ENCODE measurements around the gene NKX6-2.
"Not testable (repeated sequence)": the region's sequence is repeated elsewhere in the genome, so short reads cannot be mapped to it uniquely, and the experiment has no call there.

NKX6-2 gene

DNA sequence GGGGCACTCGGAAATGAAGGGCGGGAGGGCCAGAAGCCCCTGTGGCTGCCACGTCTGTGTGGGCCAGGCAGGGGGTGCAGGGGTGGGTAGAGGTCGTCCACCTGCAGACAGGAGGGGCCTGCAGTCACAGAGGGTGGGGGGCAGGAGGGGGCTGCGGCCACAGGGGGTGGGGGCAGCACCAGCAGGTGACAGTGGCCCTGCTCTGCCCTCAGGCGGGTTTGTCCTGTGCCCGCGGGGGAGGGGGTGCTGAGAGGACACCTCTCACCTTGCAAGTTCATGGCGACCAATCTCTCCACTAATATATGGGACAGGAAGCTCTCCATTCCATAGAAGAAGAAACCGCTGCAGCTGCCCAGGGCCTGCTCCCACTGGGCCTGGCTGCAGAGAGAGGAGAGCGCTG, 26.6 kb upstream of the NKX6-2 start:
- no peak for DNase-seq

DNA sequence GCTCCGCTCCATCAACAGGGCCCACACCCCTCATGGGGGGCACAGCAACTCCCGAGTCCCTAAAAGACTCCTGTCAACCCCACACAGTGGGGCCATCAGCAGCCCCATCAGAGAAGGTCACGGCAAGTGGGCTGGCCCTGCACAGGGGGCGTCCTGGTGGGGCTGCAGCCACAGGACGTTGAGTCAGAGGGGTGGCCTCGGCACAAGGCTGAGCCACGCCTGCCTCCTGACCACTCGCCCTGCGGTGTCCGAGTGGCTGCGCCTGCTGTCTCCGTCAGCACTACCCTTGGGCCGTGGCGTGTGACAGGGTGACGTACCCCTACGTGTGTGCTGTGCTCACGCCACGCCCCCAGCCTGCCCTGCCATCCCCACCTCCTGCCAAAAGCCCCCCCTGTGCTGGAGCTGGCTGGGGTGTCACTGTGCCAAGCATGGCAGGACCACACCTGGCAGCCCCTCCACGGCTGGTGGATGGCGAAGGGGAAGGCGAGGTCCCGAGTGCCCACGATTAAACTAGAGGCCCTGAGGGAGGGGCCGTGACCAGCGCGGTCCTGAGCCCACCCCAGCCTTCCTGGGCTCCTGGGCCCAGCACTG, 26.0 kb upstream of the NKX6-2 start:
- no peak for DNase-seq

DNA sequence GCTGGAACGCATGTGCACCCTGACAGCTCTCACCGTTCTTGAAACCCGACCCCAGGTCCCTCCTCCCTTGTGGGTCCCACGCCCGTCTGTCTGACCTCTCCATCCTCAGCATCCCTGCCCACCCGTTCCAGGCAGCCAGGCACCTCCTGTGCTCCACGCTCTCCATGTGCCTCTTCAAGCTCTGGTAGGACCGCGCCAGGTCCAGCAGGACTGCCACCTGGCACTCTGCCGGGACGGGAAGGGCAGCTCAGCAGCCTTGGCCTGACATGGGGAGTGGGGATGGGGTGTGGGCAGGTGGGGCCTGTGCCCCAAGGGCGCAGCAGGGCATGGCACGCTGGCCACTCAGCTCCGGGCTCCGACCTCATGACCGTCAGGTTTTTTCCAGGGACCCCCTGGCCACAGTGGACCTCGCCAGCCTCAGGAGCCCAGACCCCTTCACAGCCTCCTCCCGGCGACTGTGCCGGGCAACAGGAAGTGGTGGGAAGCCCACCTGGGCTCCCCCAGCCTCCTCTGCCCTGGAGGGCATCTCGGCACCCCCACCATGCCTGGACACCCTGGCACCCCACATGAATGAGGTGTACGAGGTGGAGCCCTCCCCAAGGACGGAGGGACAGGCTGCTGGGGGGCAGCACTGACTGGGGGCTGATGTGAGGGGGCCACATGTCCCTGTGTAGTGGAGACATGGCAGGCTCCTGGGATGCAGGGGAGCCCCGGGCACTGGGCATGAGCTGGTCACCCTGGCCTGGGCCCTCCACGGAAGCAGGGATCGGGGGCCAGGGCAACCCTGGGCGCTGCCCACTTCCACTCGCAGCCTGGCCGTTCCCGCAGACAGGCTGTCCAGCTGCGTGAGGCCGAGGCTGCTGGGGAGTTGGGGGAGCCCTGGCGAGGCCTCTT, 25.1 kb upstream of the NKX6-2 start:
- no peak for DNase-seq

DNA sequence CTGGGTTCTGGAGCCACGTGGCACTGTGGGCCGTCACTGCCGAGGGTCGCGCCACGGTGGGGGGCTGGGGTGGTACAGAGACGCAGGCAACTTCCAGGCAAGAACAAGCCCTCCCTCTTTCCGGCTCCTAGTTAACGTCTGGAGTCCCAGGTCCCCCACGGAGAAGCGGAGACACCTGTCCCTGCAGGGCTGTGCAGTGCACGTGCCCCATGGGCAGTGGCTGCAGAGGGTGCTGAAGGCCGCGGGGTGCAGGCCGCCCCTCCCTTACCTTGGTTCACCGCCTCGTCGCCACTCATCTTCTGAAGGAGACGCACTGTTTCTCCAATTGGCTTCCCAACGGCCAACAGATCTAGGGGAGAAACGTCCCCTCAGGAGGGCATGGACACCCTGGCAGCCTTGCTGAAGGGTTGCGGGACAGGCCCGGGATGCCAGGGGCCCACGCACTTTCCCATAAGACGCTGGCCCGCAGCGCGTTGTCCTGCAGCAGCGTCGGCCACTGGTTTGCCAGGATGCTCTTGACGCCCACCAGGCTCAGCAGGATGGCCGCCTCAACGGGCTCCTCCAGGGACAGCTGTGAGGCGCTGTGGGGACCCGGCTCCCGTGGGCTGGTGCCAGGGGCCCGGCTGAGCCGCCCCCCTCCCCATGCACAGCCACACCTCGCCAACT, 24.3 kb upstream of the NKX6-2 start:
- DNase-seq = no peak

DNA sequence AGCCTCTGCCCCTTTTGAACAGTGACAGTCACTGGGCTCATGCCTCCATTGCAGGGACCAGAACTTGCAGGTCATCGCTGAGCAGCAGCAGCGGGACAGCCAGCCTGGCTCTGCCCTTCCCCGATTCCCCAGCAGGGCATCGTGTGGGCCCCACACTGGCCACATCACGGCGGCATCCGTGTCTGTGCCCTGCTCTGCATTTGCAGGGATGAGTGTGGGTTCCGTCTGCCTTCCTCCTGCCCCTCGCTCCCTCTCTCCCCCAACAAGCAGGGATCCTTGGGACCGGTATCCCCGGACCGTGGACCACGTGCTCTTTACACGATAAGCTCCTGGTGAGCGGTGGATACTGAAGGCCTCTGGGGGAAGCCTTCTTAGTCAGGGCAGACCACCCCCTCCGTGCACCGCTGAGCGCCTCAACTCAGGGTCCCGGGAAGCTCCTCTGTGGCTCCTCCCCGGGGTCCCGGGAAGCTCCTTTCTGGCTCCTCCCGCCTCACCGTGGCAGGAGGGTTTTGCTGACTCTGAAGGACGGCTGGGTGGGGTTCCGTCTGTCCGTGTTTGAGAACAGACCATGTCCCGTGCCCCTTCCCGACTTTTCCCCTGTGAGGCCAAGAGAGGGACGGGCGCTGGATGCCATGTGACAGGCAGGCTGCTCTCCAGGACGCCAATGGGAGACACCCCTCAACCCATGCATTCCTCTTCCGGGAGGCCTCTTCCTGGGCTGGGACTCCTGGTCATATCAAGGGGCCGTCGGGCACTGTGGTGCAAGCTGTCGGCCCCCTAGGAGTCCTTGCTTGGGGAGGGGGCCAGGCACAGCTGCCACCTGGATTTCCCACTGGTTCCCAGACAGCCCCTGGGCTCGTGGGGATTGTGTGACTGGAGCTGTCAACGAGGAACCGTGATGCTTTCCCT, 23.5 kb upstream of the NKX6-2 start:
- DNase-seq = no peak

DNA sequence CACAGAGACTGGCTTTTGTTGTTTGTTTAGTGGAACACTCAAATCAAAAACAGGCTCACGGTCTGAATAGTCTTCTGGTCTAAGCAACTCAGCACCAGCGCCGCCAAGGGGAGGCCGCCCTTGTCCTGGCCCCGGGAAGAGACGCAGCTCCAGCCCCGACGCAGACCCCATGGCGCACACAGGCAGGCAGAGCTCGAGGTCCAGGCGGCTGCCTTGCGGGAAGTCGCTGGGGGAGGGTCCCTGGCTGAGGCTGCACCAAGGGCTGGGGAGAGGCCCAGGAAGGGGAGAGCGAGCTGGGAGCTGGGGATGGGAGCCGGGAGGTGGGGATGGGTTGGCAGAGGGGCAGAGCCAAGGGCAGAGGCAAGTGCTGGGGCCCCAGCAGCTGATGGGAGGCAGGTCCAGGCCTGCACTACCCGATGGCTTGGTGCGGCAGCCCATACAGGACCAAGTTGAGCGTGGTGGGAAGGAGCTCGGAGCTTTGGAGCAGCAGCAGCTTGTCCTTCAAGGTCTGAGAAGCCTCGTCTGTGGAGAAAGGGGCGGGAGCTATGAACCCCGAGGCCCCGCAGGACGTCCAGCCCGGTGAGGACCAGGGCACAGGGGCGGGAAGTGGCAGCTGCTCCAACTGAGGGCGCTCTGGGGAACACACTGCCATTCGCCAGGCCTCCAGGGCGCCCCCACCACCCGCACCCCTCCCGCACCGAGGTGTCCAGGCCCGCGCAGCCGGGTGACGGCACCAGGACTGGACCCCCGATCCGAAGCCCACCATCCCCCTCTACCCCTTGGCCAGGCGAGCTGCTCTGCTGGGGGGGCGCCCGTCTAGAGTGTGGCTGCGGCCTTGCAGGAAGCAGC, 22.7 kb upstream of the NKX6-2 start:
- peak; percentile 3 for DNase-seq

DNA sequence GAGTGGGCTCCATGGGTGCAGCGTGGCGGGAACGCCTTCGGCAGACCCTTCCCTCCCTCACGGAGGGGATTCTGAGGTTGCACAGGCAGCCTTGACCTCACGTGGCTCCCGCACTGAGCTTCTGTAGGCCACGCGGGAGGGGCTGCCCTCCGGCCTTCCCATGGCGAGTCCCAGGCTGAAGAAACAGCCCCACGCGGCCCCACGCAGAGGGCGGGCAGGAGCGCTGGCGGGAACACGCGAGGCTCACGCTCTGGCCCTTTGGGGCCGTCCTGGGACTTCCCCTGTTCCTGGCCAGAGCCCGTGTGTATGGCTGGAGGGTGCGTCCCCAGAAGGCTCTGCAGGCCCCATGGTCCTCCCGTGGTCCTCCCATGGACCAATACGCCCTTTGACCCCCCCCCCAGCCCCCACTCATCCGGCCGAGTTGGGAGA, 21.7 kb upstream of the NKX6-2 start:
- DNase-seq = no peak

DNA sequence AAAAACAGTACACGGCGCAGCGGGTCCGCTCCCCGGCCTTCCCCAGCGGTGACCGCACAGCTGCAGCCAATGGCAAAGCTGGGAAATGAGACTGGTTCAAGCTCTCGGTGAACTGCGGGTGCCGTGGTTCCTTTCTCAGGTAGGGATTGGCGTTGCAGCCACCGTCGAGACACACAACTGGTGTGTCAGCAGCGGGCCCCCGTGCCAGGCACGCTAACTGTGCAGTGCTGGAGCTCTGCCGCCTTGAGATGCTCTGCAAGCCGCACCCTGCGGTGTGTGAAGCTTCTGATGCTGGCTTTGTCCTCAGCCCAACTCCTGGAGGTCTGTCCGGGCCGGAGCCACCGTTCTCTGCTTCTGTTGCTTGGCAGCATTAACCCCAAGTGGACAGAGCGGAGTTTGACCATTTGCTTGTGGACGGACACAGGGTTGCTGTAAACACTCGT, 20.6 kb upstream of the NKX6-2 start:
- DNase-seq = no peak

DNA sequence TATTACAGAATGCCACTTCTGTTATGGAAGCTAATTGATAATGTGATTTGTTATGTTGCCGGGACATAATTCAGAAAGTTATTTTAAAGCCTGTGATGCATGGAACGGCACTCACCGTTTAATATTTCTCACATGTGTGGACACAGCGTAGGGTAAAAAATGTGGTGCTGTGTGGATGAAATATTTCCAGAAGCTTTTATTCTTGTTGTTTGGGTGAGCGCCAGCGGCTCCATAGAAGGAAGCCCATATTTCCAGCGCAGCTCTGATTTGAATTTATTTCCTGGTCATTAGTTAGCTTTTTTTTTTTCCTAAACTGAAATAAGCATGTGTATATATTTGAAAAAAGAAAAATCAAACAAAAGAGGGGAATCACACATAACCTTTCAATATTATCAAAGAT, 20.2 kb upstream of the NKX6-2 start:
- DNase-seq = no peak

DNA sequence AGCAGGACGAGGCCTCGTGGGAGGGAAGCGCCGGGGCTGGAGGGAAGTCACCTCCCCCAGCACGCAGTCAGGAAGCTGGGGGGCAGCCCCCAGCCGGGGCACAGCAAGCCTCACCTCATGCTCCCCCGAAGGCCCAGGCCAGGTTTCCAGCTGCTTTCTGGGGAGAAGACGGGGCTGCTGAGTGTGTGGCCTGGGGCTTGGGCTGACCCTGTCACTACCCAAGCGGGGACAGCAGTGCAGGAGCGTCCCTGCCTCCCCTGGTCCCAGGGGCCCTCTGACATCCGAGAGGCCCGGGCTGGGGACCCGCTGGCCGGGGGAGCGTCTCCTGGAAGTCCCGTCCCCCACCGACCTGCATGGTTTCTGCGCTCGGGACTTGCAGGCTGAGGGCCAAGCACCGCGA, 19.7 kb upstream of the NKX6-2 start:
- no peak for DNase-seq

DNA sequence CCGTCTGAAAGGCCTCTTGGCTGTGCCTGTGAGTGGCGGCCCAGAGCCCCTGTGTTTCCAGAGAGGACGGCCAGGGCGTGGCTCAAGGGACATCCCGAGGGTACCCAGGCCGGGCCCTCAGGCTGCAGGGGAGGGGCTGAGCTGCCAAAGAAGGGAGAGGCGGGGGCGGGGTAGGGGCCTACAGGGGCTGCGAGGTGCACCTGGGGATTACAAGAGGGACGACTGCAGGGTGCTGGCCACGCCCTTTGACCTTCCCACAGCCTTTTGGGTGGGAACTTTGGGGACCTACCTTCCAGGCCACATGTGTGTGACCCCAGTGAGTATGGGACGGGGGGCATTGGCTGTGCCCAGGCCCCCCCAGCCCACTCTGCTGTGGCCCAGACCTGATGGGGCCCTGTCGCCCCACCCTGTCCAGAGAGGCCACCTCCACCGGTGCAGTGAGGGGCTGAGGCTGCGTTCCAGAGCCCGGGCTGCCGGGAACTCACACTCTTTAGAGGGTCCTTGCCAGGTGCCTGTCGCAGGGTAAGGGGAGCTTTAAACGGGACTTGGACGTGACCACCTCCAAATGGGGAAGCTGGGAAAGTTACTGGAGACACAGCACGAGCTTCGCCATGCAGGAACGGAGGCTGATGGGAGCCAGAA, 19.0 kb upstream of the NKX6-2 start:
- no peak for DNase-seq

DNA sequence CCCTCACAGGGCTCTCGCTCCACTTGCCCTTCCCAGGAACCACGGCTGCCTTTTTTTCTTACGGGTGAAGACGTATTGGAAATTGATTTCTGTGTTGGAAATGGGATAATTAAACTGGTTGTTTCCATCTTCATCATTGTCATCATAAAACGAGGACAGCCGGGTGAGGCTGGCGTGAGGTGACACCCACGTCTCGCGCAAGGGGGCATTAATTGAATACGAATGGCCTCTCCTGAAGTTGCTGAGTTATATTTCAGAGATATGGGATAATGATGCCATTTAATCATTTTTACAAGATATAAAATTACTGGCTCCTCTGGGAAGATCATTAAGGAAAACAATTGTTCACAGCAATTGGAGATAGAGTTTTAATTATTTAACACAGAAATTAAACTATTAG, 18.3 kb upstream of the NKX6-2 start:
- no peak for DNase-seq

DNA sequence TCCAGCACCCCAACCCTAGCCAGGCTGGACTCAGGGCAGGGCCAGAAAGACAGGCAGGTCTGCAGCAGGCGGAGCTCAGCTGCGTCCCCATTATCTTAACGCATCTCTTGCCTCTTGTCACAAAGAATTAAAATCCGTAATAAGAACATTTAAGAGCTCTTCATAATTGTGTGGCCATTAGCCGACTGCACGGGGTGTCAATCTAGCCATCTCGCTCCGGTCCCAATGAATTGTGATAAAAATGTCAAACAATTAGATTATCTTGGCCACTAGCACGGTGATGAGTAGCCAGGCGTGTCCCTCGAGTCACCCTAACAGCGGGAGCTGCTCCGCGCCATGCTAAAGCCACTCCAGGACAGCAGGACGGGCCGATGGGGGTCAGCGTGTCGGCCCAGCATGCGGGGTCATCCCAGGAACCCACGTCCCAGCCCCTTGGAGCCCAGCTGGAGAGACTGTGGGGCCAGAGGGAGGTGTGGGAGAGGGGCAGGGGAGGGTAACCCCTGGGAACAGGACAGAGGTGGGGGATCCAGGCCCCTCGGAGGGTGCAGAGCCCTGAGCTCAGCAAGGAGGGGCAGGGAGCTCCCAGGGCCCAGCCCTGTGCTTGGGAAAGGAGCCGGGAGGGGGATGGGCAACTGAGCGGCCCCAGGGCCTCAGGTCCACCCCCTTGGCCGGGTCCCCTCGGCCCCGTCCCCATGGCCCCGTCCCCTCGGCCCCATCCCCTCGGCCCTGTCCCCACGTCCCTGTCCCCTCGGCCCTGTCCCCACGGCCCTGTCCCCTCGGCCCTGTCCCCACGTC, 17.7 kb upstream of the NKX6-2 start:
- DNase-seq = no peak

DNA sequence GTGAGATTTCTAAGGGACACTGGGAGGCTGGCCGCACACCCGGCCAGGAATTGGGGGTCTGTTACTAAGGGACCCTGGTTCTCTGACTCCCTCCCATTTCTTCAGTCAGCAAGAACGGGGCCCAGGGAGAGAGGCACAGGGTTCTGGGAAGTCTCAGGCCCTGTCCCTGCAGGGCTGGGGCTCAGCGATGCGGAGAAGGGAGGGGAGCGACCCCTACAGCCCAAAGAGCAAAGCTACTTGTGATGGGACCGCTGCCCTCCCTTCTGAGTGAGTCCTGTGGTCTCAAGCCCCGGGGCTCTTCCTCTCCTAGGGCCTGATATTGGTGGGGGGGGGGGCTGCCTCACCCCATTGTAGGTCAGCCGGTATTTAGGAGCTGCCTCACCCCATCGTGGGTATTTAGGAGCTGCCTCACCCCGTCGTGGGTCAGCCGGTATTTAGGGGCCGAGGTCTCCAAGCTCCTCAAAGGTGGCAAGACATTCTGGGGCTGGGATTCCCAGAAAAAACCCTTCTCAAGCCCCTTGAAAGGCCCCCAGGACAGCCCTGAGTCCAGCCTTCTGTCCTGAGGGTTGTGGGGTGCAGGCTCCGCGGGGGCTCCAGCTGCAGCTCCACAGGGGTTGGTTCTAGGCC, 16.9 kb upstream of the NKX6-2 start:
- no peak for DNase-seq

DNA sequence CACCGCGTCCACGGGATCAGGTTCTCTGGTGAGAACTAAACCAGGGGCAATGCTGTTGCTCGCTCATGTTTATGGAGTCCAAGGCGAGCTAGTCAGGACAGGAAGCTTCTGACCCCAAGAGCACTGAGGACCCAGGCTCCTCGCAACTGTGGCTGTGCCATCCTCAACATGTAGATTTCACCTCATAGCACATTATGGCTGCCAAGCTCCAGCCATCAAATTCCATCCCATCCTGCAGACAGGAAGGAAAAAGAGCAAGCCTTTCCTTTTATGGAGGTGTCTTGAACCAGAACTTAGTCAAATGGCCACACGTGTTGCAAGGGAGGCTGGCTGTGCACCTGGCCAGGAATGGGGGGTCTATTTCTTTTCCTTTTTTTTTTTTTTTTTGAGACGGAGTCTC, 16.1 kb upstream of the NKX6-2 start:
- DNase-seq = no peak

DNA sequence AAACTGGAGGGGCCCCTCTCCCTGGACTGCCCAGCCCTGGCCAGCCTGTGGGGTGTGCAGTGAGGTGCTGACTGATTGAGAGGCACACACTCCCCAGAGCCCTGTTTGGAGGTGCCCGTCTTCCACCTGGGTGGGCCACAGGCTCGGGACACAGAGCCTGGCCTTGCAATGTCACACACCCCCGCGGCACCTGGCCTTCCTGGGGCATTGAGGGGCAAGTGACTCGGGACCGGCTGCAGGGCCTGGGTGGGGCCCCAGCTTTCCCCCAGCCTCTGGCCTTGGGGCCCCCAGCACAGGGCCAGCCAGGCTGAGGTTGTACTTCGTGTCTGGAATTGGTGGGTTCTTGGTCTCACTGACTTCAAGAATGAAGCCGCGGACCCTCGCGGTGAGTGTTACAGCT, 13.9 kb upstream of the NKX6-2 start:
- DNase-seq = no peak

DNA sequence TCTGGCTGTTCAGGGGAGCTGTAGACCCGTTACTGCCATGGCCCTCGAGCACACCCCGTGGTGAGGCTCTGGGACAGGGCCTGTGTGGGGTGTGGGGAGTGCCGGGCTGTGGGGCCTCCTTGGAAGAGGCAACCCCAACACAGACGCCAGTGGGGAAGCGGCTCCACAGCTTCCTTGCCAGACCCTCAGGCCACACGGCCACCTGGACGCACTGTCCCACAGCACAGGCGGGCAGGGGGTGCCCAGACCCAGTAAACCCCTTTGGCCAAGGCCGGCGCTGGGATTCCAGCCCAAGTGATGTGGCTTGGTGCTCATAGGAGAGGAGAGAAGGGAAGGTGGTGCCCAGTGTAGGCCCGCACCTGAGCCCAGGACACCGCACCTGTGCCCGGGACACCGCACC, 12.9 kb upstream of the NKX6-2 start:
- DNase-seq = no peak

DNA sequence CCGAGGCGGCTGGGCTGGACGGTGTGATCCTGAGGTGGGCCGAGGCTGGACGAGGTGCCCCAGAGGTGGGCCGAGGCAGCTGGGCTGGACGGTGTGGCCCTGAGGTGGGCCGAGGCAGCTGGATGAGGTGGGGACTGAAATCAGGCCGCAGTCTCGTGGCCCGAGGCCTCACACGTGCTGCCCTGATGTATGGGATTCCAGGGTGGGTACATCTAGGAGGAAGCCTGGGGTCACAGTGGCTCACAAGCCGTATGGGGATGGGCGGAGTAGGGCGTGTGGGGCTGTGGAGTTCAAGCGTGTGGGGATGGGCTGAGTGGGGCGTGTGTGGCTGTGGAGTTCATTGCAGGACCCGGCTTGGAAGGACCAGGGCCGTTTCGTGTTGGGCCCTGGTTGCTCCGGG, 12.5 kb upstream of the NKX6-2 start:
- no peak for DNase-seq

DNA sequence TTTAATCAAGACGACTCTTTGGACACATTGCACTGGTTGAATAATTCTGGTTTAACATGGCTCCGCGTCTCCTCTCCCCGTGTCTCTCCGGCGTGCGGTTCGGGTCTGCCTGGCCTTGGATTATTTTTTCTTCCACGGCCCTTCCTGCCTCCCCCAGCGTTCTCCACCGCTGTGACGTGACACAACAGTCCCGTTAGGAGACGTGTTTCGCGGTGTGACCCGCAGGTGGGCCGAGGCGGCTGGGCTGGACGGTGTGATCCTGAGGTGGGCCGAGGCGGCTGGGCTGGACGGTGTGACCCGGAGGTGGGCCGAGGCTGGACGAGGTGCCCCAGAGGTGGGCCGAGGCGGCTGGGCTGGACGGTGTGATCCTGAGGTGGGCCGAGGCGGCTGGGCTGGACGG, 12.0 kb upstream of the NKX6-2 start:
- DNase-seq = not testable (repeated sequence)

DNA sequence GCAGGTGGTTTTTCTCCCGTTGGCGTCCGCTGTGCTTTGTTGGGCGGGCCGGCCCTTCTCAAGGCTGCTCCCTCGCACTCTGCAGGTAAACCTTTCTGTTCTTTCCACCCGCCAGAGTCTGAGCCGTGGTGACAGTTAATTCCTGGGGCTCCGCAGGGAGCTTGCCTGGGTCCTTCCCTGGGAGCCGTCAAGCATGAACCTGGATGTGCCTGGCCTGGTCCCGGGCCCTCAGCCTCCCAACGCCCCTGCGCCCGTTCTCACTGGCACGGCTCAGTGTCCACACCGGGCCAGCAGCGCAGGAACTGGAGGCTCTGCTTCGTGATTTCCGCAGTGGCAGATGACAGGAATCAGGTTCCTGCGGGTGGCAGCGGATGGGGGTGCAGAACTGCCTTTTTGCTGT, 10.9 kb upstream of the NKX6-2 start:
- no peak for DNase-seq

All from DMS79 treated with DMSO at 0.1 percent for 48 hours (cell line).